Keratinocyte (primary cell): ENCODE measurements around the gene GNA14. TPM values are rescaled to one million over a fixed set of nuclear protein-coding genes. Genes with fewer than 3 reads are reported as not detected.

ENCODE experiments used
- DNase-seq: peaks from one replicate; pipeline ENCODE4 v3.0.0-alpha.2; 2011; ENCODE audit warnings: low read depth, missing footprints, low spot score
- FAIRE-seq: peaks from 2 replicates; lab custom pipeline; 2011; peaks lifted over from hg19 to GRCh38; lab: Jason Lieb, UNC
- H2AFZ ChIP-seq: 2 replicates; pipeline ENCODE4 v1.6.0; 2012; ENCODE audit warnings: low read length, control low read depth, inconsistent platforms; ENCODE audit not compliant: control insufficient read depth
- H3K27ac ChIP-seq: 2 replicates; pipeline ENCODE4 v1.5.1; 2011; ENCODE audit warnings: low read length; ENCODE audit not compliant: control insufficient read depth, insufficient read depth
- H3K27me3 ChIP-seq: 3 replicates; pipeline ENCODE4 v1.6.0; 2011; ENCODE audit warnings: low read length; ENCODE audit not compliant: control insufficient read depth, insufficient read depth; ENCODE audit errors: extremely low read depth
- H3K36me3 ChIP-seq, 2 experiments: 2 replicates in 1 of 2; 3 replicates in 1 of 2; pipeline ENCODE4 v1.5.1; 2011; ENCODE audit warnings: low read length in 2 of 2, mild to moderate bottlenecking in 1 of 2; ENCODE audit not compliant: control insufficient read depth in 2 of 2, insufficient read depth in 2 of 2; ENCODE audit errors: extremely low read depth in 1 of 2
- H3K4me1 ChIP-seq: 3 replicates; pipeline ENCODE4 v1.5.1; 2011; ENCODE audit warnings: low read length; ENCODE audit not compliant: control insufficient read depth, insufficient read depth; ENCODE audit errors: extremely low read depth
- H3K4me2 ChIP-seq: 3 replicates; pipeline ENCODE4 v1.6.0; 2011; ENCODE audit warnings: low read depth, low read length; ENCODE audit not compliant: control insufficient read depth, insufficient read depth; ENCODE audit errors: extremely low read depth
- H3K4me3 ChIP-seq, 3 experiments: fragments of 200-600 bp in 1 of 3; sonication (generic) in 1 of 3; 2 replicates in 2 of 3; 3 replicates in 1 of 3; pipeline ENCODE4 v1.5.1; 2011 to 2016; ENCODE audit warnings: low read length in 3 of 3, mild to moderate bottlenecking in 3 of 3, control low read depth in 2 of 3, inconsistent platforms in 1 of 3, low read depth in 1 of 3, mixed read lengths in 1 of 3, mixed run types in 1 of 3, moderate library complexity in 1 of 3; ENCODE audit not compliant: control insufficient read depth in 2 of 3, insufficient read depth in 2 of 3; ENCODE audit errors: extremely low read depth in 1 of 3
- H3K79me2 ChIP-seq: 2 replicates; pipeline ENCODE4 v1.6.0; 2012; ENCODE audit warnings: low read length; ENCODE audit not compliant: control insufficient read depth, insufficient read depth
- H3K9ac ChIP-seq: 3 replicates; pipeline ENCODE4 v1.6.0; 2011; ENCODE audit warnings: low read length; ENCODE audit not compliant: control insufficient read depth, insufficient read depth; ENCODE audit errors: extremely low read depth
- H3K9me1 ChIP-seq: 3 replicates; pipeline ENCODE4 v1.6.0; 2011; ENCODE audit warnings: low read length; ENCODE audit not compliant: control insufficient read depth, insufficient read depth; ENCODE audit errors: extremely low read depth
- H3K9me3 ChIP-seq: 2 replicates; pipeline ENCODE4 v1.5.1; 2012; ENCODE audit warnings: low read depth, low read length; ENCODE audit not compliant: control insufficient read depth
- H4K20me1 ChIP-seq: 3 replicates; pipeline ENCODE4 v1.6.0; 2011; ENCODE audit warnings: low read length; ENCODE audit not compliant: control insufficient read depth, insufficient read depth; ENCODE audit errors: extremely low read depth
- CTCF ChIP-seq, 3 experiments: IDR thresholded peaks in 1 of 3; conservative IDR thresholded peaks in 1 of 3; optimal IDR thresholded peaks in 1 of 3; 2 replicates in 2 of 3; 3 replicates in 1 of 3; pipeline versions ENCODE3 to v1.5.1; 2011; ENCODE audit warnings: low read length in 3 of 3, mild to moderate bottlenecking in 3 of 3, moderate library complexity in 2 of 3, control low read depth in 1 of 3, inconsistent platforms in 1 of 3; ENCODE audit not compliant: insufficient read depth in 2 of 3; ENCODE audit errors: extremely low read depth in 1 of 3
- EZH2 ChIP-seq: IDR thresholded peaks from one replicate; pipeline ENCODE4 v1.6.1; 2012; ENCODE audit warnings: inconsistent platforms, mild to moderate bottlenecking, low read length, moderate library complexity
- dilution Hi-C: fragments of 300-500 bp; cut with MboI; formaldehyde crosslinking; loops from one replicate; pipeline ENCODE4 v1.7.0; 2020; ENCODE audit warnings: low sequenced_read_pairs; ENCODE audit not compliant: extremely low pct_ligation_motif_present
- polyA plus RNA-seq, 5 experiments: library from polyadenylated mRNA; depleted of rRNA in 3 of 5; stranded (reverse) in 3 of 5; stranded (forward) in 1 of 5; unstranded in 1 of 5; fragments of >200 nt; gene quantifications; 1 replicate in 1 of 5; 2 replicates in 3 of 5; 3 replicates in 1 of 5; pipeline versions ENCODE4 v1.2.1 to v1.2.3, GENCODE V29; 2011 to 2012; ENCODE audit warnings: missing spikeins in 2 of 5, low read depth in 1 of 5, low replicate concordance in 1 of 5

Gene GNA14
- polyA plus RNA-seq, 1 donor (not counting 4 experiments of a cell fraction or from before 2014, with no cell fraction given), result not detected

- no peaks in the 10 kb centered on the region for H3K27me3 ChIP-seq
- H3K9ac ChIP-seq, result no peak overlapping the region
- H3K27ac ChIP-seq, result no peak overlapping the region
- no peak overlapping the region for H3K4me3 ChIP-seq
- no peaks in the 10 kb centered on the region for H3K4me1 ChIP-seq
- H3K9me3 ChIP-seq, result no peaks in the 10 kb centered on the region
- no peaks in the 10 kb centered on the region for H4K20me1 ChIP-seq
- no peak overlapping the region for H2AFZ ChIP-seq
- H3K79me2 ChIP-seq, result no peaks in the 10 kb centered on the region
- H3K4me2 ChIP-seq, result no peak overlapping the region
- TF ChIP-seq CTCF (optimal IDR thresholded peaks at IDR 0.05 in 1 of 3, IDR thresholded peaks at IDR 0.05 in 1 of 3, conservative IDR thresholded peaks at IDR 0.05 in 1 of 3; ENCODE audit: extremely low read depth in 1 of 3, insufficient read depth in 2 of 3, low read length in 3 of 3), result no peak
- no peak for TF ChIP-seq EZH2
- no peak for DNase-seq
- no peaks in the 10 kb centered on the region for H3K36me3 ChIP-seq
- dilution Hi-C loops, result no loop called here
- H3K9me1 ChIP-seq, result no peaks in the 10 kb centered on the region
- no peak for FAIRE-seq
These were observed 224.3 kb downstream of the GNA14 start for GRCh38 chr9:77423841-77424240.

- dilution Hi-C loops, result no loop called here
- H3K4me1 ChIP-seq, result no peaks in the 10 kb centered on the region
These were observed 225.2 kb downstream of the GNA14 start for GRCh38 chr9:77422969-77423368.

More at GRCh38 chr9:77422969-77423368, 225.2 kb downstream of the GNA14 start:
- H3K9me1 ChIP-seq, result no peaks in the 10 kb centered on the region
- no peak overlapping the region for H3K9ac ChIP-seq
- H3K4me3 ChIP-seq, result no peak overlapping the region
- H3K36me3 ChIP-seq, result no peaks in the 10 kb centered on the region
- no peak for FAIRE-seq
- H3K4me2 ChIP-seq, result no peak overlapping the region
- no peak overlapping the region for H3K27ac ChIP-seq
- no peak for DNase-seq
- H3K9me3 ChIP-seq, result no peaks in the 10 kb centered on the region
- H3K27me3 ChIP-seq, result no peaks in the 10 kb centered on the region
- TF ChIP-seq EZH2, result no peak
- TF ChIP-seq CTCF (optimal IDR thresholded peaks at IDR 0.05 in 1 of 3, IDR thresholded peaks at IDR 0.05 in 1 of 3, conservative IDR thresholded peaks at IDR 0.05 in 1 of 3; ENCODE audit: extremely low read depth in 1 of 3, insufficient read depth in 2 of 3, low read length in 3 of 3), result no peak
- no peaks in the 10 kb centered on the region for H4K20me1 ChIP-seq
- H3K79me2 ChIP-seq, result no peaks in the 10 kb centered on the region
- no peak overlapping the region for H2AFZ ChIP-seq
